KOPT-K1 (cell line): ENCODE measurements around the gene TRAF3.

Source experiments
- H3K27ac ChIP-seq: fragments of 200-600 bp; sonication (generic); 2 replicates; pipeline ENCODE4 v1.5.1; 2016; ENCODE audit warnings: antibody characterized with exemption, mild to moderate bottlenecking, low read depth, low read length; ENCODE audit not compliant: poor library complexity, severe bottlenecking
- H3K36me3 ChIP-seq: fragments of 200-600 bp; sonication (generic); 2 replicates; pipeline ENCODE4 v1.5.1; 2017; ENCODE audit warnings: antibody characterized with exemption, mild to moderate bottlenecking, low read length, moderate library complexity; ENCODE audit not compliant: insufficient read depth
- H3K9me3 ChIP-seq: fragments of 200-600 bp; sonication (generic); 2 replicates; pipeline ENCODE4 v1.5.1; 2017; ENCODE audit warnings: antibody characterized with exemption, low read length, mild to moderate bottlenecking; ENCODE audit not compliant: insufficient read depth, poor library complexity, severe bottlenecking

TRAF3 gene

GRCh38 chr14:102943979-102944378 lies 166.7 kb downstream of the TRAF3 start:
- Histone ChIP-seq H3K9me3 (no peaks in the 10 kb centered on the region), H3K27ac (no peak overlapping the region), H3K36me3 (no peaks in the 10 kb centered on the region)

- no peak overlapping the region for H3K27ac ChIP-seq
- H3K9me3 ChIP-seq = no peaks in the 10 kb centered on the region
- H3K36me3 ChIP-seq = no peaks in the 10 kb centered on the region
Observed at GRCh38 chr14:102944448-102945330, 167.4 kb downstream of the TRAF3 start.

- no peak overlapping the region for H3K27ac ChIP-seq
- H3K9me3 ChIP-seq = no peaks in the 10 kb centered on the region
- H3K36me3 ChIP-seq = no peaks in the 10 kb centered on the region
Observed at GRCh38 chr14:102945346-102946130, 168.3 kb downstream of the TRAF3 start.

- Histone ChIP-seq H3K9me3 (no peaks in the 10 kb centered on the region), H3K27ac (no peak overlapping the region), H3K36me3 (no peaks in the 10 kb centered on the region)
Observed at GRCh38 chr14:102947321-102948103, 170.3 kb downstream of the TRAF3 start.

GRCh38 chr14:102948698-102949061 lies 171.4 kb downstream of the TRAF3 start:
- H3K9me3 ChIP-seq = no peaks in the 10 kb centered on the region
- no peaks in the 10 kb centered on the region for H3K36me3 ChIP-seq
- H3K27ac ChIP-seq = peak overlapping the region; percentile 62

GRCh38 chr14:102949062-102949800 lies 172.0 kb downstream of the TRAF3 start:
- Histone ChIP-seq H3K27ac (peak overlapping the region; percentile 62), H3K36me3 (no peaks in the 10 kb centered on the region), H3K9me3 (no peaks in the 10 kb centered on the region)

DNA sequence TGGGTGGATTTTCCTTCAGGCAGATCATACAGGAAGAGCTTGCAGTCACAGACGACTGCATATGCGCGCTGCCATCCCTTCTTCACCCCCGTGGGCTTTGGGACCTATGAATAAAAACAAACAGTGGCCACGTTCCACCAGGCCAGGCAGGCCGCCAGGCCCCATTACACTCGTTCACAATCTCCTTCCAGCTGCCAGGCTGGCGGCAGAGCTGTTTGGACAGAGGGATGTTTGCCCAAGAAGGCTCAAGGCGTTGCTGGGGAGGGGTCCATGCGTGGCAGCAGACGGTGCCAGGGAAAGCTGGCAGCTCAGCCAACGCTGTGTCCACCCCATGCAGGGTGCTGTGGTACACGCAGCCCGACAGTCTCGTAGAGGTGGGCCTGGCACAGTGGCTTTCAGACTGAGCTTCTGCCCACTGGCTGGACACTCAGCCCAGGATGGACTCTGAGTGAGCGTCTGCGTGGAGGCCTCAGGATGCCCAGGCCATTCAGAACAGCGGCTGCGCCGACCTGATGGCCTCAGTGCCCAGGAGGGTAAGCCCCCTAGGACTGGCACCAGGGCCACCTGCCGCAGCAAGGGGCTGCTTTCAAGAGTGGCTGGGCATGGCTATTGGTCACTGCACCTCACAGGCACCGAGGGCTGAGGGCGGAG lies 172.7 kb downstream of the TRAF3 start:
- H3K36me3 ChIP-seq = no peaks in the 10 kb centered on the region
- H3K9me3 ChIP-seq = no peaks in the 10 kb centered on the region
- peak overlapping the region; percentile 62 for H3K27ac ChIP-seq

- no peaks in the 10 kb centered on the region for H3K36me3 ChIP-seq
- H3K27ac ChIP-seq = no peak overlapping the region
- H3K9me3 ChIP-seq = no peaks in the 10 kb centered on the region
Observed at GRCh38 chr14:102951034-102951433, 173.8 kb downstream of the TRAF3 start.

GRCh38 chr14:102951799-102952198 lies 174.6 kb downstream of the TRAF3 start:
- Histone ChIP-seq H3K9me3 (no peaks in the 10 kb centered on the region), H3K36me3 (no peaks in the 10 kb centered on the region)

GRCh38 chr14:102952276-102952675 lies 175.0 kb downstream of the TRAF3 start:
- Histone ChIP-seq H3K9me3 (no peaks in the 10 kb centered on the region), H3K36me3 (no peaks in the 10 kb centered on the region), H3K27ac (no peak overlapping the region)

More at GRCh38 chr14:102951799-102952198, 174.6 kb downstream of the TRAF3 start:
- no peak overlapping the region for H3K27ac ChIP-seq

- Histone ChIP-seq H3K36me3 (no peaks in the 10 kb centered on the region), H3K27ac (no peak overlapping the region), H3K9me3 (no peaks in the 10 kb centered on the region)
Observed at GRCh38 chr14:102953100-102953499, 175.9 kb downstream of the TRAF3 start.

DNA sequence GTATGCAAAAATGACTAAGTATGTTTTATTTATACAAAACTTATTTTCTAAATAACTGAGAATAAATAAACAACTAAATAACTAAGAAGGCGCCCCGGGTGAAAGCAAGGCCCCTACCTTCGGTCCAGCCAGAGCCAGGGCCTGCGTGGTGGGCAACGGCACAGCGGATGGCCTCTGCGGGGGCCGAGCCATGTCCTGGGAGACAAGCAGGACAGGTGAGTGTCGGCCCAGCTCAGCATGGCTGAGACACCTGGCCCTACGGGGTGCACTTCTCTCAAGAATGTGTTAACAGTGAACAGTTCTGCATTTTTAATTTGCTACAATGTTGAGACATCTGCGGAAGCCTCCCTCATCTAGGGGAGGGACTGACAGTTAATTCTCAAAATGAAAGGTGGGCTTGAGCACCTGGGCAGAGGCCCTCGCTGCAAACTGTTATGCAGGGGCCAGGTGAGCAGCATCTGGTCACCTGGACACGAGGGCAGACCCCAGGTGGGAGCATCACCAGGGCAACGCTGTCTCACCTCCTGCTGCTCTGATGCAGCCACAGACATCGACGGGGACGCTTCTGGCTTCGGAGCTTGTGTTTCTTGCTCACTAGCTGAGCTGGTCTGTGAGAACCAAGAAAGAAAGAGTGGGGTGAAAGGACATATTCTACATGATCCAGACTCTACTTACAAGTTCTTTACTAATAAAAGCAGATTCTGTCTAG lies 177.0 kb downstream of the TRAF3 start:
- Histone ChIP-seq H3K36me3 (no peaks in the 10 kb centered on the region), H3K27ac (no peak overlapping the region), H3K9me3 (no peaks in the 10 kb centered on the region)

- Histone ChIP-seq H3K36me3 (no peaks in the 10 kb centered on the region), H3K9me3 (no peaks in the 10 kb centered on the region), H3K27ac (no peak overlapping the region)
Observed at GRCh38 chr14:102955636-102956408, 178.6 kb downstream of the TRAF3 start.
